IgD-negative memory B cell (primary cell): ENCODE results near the gene FAR2. TPM values are rescaled to one million over a fixed set of nuclear protein-coding genes. Genes with fewer than 3 reads are reported as not detected.

Experiments
- H3K27ac Mint-ChIP-seq, 3 donors: one replicate each; pipeline ENCODE4 v1.8.0; 2020 to 2022; ENCODE audit warnings: mild to moderate bottlenecking in 3 of 3, mixed read lengths in 3 of 3, moderate library complexity in 1 of 3
- H3K27me3 Mint-ChIP-seq: one replicate; pipeline ENCODE4 v1.8.0; 2021; ENCODE audit warnings: mixed read lengths
- H3K36me3 Mint-ChIP-seq: one replicate; pipeline ENCODE4 v1.8.0; 2020; ENCODE audit warnings: mild to moderate bottlenecking, mixed read lengths
- H3K4me1 Mint-ChIP-seq, 3 donors: one replicate each; pipeline ENCODE4 v1.8.0; 2020 to 2022; ENCODE audit warnings: mixed read lengths in 3 of 3, mild to moderate bottlenecking in 1 of 3
- H3K4me3 Mint-ChIP-seq, 4 donors: one replicate each; pipeline ENCODE4 v1.8.0; 2020 to 2022; ENCODE audit warnings: mild to moderate bottlenecking in 4 of 4, mixed read lengths in 4 of 4, moderate library complexity in 3 of 4
- H3K9me3 Mint-ChIP-seq, 3 donors: one replicate each; pipeline ENCODE4 v1.8.0; 2020 to 2021; ENCODE audit warnings: mixed read lengths in 3 of 3, mild to moderate bottlenecking in 1 of 3
- polyA plus RNA-seq: library from polyadenylated mRNA; unstranded; fragments of 300-500 nt; fragmentation: Illumina TruSeq; gene quantifications from one replicate; pipeline ENCODE4 v1.2.3, GENCODE V29; 2021

FAR2 gene
- polyA plus RNA-seq, 1 donor from 2014 or later: 0.35 TPM

DNA sequence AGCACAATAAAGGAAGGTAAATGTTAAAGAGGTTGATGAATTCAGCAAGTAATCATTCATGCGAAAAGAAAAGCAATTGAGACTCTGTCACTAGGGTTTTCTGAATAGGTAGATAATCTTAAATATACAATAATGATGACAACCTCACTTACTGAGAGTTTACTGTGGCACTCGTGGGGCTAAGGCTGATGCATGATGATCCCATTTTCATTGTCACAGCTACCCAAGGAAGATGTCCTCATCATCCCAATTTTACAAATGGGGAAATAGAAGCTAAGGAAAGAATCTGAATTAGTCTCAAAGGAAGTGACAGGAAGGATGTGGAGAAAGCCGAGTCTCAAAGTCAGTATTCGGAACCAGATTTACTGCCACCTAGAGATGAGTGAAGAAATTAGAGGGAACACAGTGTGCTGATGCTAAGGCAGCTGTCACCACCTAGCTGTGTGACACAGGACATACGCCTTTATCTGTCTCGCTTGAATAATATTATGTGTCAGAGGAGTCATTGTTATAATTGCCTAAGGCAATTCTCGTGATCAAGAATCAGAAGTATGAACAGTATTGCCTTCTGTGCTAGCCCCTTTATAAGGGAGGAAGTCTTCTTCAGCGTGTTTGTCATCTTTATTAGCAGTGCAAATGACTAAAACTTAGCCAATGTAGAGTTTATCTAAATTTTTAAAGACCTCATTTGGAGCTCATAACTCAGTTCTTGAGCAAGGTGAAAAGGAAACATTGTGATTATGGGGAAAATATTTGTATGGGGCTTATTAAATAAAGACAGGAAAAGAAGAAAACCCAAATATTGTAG, 168.7 kb downstream of the FAR2 start:
- Mint-ChIP-seq H3K36me3 (peaks cover 7% of the 10 kb centered on the region), H3K4me1 (peaks cover 3 to 9% (median 6%) of the 10 kb centered on the region in 3 donors), H3K27me3 (no peaks in the 10 kb centered on the region), H3K27ac (no peak overlapping the region), H3K9me3 (no peaks in the 10 kb centered on the region), H3K4me3 (no peak overlapping the region)

- no peak overlapping the region for H3K4me3 Mint-ChIP-seq
- H3K9me3 Mint-ChIP-seq: no peaks in the 10 kb centered on the region
- H3K4me1 Mint-ChIP-seq: peaks cover 5 to 9% (median 6%) of the 10 kb centered on the region in 3 donors
- no peaks in the 10 kb centered on the region for H3K27me3 Mint-ChIP-seq
- peaks cover 8% of the 10 kb centered on the region for H3K36me3 Mint-ChIP-seq
- H3K27ac Mint-ChIP-seq: no peak overlapping the region
Observed at GRCh38 chr12:29320295-29321085, 171.4 kb downstream of the FAR2 start.

DNA sequence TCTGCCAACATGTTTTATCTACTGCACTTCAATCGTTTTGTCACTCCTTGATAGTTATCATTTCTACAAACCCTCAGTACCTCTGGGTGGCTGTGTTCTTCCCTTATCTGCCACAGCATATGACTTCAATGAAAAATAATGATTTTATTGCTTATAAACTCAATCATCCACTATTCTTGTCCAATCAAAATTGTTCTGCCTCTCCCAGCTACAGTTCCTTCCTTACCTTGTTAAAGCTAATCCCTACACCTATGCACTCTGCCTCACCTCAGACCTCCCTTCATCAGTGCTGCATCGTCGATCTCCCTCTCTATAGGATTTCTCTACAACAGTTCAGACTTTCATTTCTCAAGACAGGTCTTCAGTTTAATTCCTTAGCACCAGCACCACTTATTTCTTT, 173.1 kb downstream of the FAR2 start:
- Mint-ChIP-seq H3K4me1 (peaks cover 6 to 9% (median 7%) of the 10 kb centered on the region in 3 donors), H3K27ac (no peak overlapping the region), H3K9me3 (peaks cover 0 to 2% (median 2%) of the 10 kb centered on the region in 3 donors), H3K27me3 (no peaks in the 10 kb centered on the region), H3K36me3 (peaks cover 14% of the 10 kb centered on the region), H3K4me3 (no peak overlapping the region)

GRCh38 chr12:29329411-29329810, 180.3 kb downstream of the FAR2 start:
- H3K36me3 Mint-ChIP-seq: peaks cover 16% of the 10 kb centered on the region

DNA sequence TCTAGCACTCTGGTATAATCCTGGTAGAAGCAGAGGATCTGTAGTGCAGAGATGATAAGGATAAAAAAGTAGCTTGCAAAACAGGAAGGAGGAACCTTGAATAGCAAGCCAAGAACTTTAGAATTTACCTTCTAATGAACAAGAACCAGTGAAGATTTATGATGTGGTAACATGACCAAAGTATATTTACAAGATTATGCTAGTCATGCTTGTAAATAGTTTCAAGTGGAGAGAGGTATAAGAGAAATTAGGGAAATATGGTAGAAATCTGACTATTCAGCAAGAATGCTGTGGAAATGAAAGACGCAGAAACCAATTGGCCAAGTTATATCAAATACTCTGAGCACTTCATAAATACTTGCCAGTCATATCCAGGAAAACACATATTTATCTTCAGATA, 184.1 kb downstream of the FAR2 start:
- H3K9me3 Mint-ChIP-seq: no peaks in the 10 kb centered on the region
- no peaks in the 10 kb centered on the region for H3K27me3 Mint-ChIP-seq
- H3K27ac Mint-ChIP-seq: no peak overlapping the region
- H3K36me3 Mint-ChIP-seq: peaks cover 5% of the 10 kb centered on the region
- no peak overlapping the region for H3K4me3 Mint-ChIP-seq
- H3K4me1 Mint-ChIP-seq: no peaks in the 10 kb centered on the region

More at GRCh38 chr12:29329411-29329810, 180.3 kb downstream of the FAR2 start:
- Mint-ChIP-seq H3K4me3 (no peak overlapping the region), H3K27ac (no peak overlapping the region), H3K4me1 (peaks cover 0 to 5% (median 0%) of the 10 kb centered on the region in 3 donors), H3K27me3 (no peaks in the 10 kb centered on the region), H3K9me3 (peaks cover 0 to 2% (median 2%) of the 10 kb centered on the region in 3 donors)

DNA sequence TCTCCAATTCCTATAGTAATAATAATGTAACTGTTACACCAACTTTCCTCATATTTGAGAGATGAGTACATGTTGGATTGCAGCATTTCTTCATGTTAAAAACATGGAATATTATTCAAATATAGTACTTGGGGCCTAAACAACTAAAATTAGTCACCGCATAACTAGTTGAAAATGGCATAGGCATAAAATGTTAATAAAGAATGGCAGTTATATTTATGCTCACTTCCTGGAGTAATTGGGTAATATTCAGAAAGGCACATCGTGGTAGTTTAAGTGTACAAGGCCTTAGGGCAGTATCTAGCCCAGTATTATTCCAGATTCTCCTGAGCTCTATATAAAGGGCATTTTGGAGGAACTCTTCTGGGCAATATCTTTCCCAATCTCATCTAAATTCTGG, 185.9 kb downstream of the FAR2 start:
- no peaks in the 10 kb centered on the region for H3K4me1 Mint-ChIP-seq
- H3K36me3 Mint-ChIP-seq: peaks cover 5% of the 10 kb centered on the region
- H3K4me3 Mint-ChIP-seq: no peak overlapping the region
- no peaks in the 10 kb centered on the region for H3K9me3 Mint-ChIP-seq
- H3K27me3 Mint-ChIP-seq: no peaks in the 10 kb centered on the region
- H3K27ac Mint-ChIP-seq: no peak overlapping the region

DNA sequence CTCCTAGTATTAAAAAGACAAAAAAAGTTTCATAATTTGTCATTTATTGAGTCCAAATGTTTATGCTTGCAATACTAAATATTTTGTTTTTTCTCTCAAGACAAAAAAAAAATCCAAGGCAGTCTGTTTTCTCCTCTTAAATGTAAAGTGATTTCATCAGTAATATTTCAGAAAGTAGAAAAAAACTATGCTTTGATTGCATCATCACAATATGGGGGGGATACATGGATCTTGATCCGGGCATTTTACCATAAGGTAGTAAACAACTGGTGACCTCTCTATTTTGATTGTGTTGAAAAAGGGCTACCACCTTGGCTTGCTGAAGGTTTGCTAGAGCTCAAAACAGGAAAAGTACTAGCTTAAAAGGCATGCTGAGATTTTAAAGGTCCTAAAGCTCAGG, 188.2 kb downstream of the FAR2 start:
- Mint-ChIP-seq H3K27me3 (no peaks in the 10 kb centered on the region), H3K4me3 (no peak overlapping the region), H3K9me3 (no peaks in the 10 kb centered on the region), H3K27ac (no peak overlapping the region), H3K36me3 (peaks cover 5% of the 10 kb centered on the region), H3K4me1 (no peaks in the 10 kb centered on the region)

- Mint-ChIP-seq H3K9me3 (no peaks in the 10 kb centered on the region), H3K27ac (no peak overlapping the region), H3K4me3 (no peak overlapping the region), H3K4me1 (peaks cover 0 to 2% (median 0%) of the 10 kb centered on the region in 3 donors), H3K27me3 (no peaks in the 10 kb centered on the region), H3K36me3 (peaks cover 9% of the 10 kb centered on the region)
Observed at GRCh38 chr12:29343022-29343799, 194.1 kb downstream of the FAR2 start.

DNA sequence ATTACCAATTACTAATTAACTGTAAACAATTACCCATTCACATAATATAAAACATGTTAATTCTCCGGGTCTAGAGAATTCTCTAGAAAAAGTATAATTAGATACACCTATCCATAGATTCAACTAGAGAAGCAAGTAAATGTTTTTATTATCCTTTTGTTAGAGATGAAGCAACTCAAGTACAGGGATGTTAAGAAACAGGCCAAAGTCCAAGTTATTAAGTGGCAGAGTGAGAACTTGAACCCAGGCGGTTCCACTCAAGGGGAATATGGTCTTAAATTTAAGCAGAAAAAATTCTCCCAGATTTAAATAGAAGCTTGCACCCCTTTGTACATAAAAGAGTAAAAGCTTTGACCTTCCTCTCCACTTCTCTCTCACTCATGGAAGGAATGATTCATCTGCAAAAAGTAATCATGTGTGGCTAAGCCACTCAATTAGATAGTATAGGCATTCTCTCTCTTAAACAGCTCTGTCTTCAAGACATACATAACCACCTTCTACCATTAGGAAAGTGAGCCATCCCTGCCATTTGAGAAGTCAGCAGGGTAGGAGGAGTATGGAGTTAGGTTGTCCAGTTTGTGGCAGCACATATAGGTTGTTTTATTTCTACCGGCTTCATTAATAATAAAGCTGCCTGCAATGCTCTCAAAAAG, 197.8 kb downstream of the FAR2 start:
- Mint-ChIP-seq H3K9me3 (no peaks in the 10 kb centered on the region), H3K36me3 (peaks cover 9% of the 10 kb centered on the region), H3K4me3 (no peak overlapping the region), H3K27ac (no peak overlapping the region), H3K27me3 (no peaks in the 10 kb centered on the region), H3K4me1 (peaks cover 0 to 2% (median 0%) of the 10 kb centered on the region in 3 donors)

GRCh38 chr12:29350080-29350479, 201.0 kb downstream of the FAR2 start:
- Mint-ChIP-seq H3K4me1 (peaks cover 0 to 2% (median 0%) of the 10 kb centered on the region in 3 donors), H3K27ac (no peak overlapping the region), H3K4me3 (no peak overlapping the region), H3K9me3 (no peaks in the 10 kb centered on the region), H3K36me3 (peaks cover 3% of the 10 kb centered on the region), H3K27me3 (no peaks in the 10 kb centered on the region)

DNA sequence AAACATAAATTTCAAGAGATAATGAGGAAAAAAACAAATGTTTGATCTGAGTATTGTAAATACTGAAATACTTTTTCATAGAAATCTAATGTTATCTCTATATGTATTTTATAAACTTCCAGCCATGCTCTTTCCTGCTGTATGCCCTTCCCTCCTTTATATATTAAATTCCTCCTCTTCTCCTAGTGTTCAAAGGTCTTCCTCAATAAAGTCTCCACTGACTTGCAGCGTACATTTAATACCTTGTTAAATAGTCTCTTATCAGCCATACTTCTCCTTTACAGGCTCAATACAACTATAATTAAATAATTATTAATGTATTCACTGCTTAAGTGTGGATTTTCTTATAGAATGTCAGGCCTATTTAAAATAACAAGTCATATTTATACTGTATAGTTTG, 205.9 kb downstream of the FAR2 start:
- no peaks in the 10 kb centered on the region for H3K27me3 Mint-ChIP-seq
- H3K9me3 Mint-ChIP-seq: no peaks in the 10 kb centered on the region
- no peak overlapping the region for H3K27ac Mint-ChIP-seq
- H3K4me3 Mint-ChIP-seq: no peak overlapping the region
- peaks cover 0 to 1% (median 0%) of the 10 kb centered on the region in 3 donors for H3K4me1 Mint-ChIP-seq
- peaks cover 3% of the 10 kb centered on the region for H3K36me3 Mint-ChIP-seq

- Mint-ChIP-seq H3K4me3 (no peak overlapping the region), H3K4me1 (peaks cover 0 to 2% (median 1%) of the 10 kb centered on the region in 3 donors), H3K9me3 (peaks cover 0 to 3% (median 0%) of the 10 kb centered on the region in 3 donors), H3K27ac (no peak overlapping the region), H3K36me3 (peaks cover 13% of the 10 kb centered on the region), H3K27me3 (no peaks in the 10 kb centered on the region)
Observed at GRCh38 chr12:29365091-29365490, 216.0 kb downstream of the FAR2 start.

DNA sequence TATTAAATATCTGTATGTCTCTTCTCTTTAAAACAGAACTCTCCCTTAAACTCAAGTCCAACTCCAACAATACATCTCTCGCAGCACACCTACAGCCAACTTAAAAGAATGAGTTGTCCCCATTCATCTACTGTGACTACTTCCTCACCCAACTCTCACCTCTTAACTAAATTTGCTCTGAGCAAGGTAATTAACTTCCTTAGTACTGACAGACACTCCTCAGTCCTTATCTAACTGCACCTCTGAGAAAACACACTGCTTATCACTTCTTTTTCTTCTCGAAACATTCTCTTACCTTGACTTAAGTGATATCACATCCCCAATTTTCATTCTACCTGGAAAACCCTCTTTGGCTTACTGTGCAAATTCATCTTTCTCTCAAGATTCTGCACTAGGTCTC, 224.9 kb downstream of the FAR2 start:
- Mint-ChIP-seq H3K4me1 (peaks cover 9 to 24% (median 22%) of the 10 kb centered on the region in 3 donors), H3K36me3 (no peaks in the 10 kb centered on the region), H3K4me3 (no peak overlapping the region), H3K27me3 (no peaks in the 10 kb centered on the region), H3K27ac (no peak overlapping the region), H3K9me3 (no peaks in the 10 kb centered on the region)

- Mint-ChIP-seq H3K4me3 (no peak overlapping the region), H3K36me3 (no peaks in the 10 kb centered on the region)
Observed at GRCh38 chr12:29374913-29375312, 225.8 kb downstream of the FAR2 start.

More at GRCh38 chr12:29374913-29375312, 225.8 kb downstream of the FAR2 start:
- Mint-ChIP-seq H3K27ac (no peak overlapping the region), H3K9me3 (no peaks in the 10 kb centered on the region), H3K4me1 (peaks cover 13 to 32% (median 28%) of the 10 kb centered on the region in 3 donors), H3K27me3 (no peaks in the 10 kb centered on the region)
